SK-MEL-5 (cell line): ENCODE measurements around the gene ZNF302. TPM values are rescaled to one million over a fixed set of nuclear protein-coding genes. Genes with fewer than 3 reads are reported as not detected.
"Not testable (repeated sequence)": the region's sequence is repeated elsewhere in the genome, so short reads cannot be mapped to it uniquely, and the experiment has no call there.

ENCODE experiments used
- DNase-seq: peaks from one replicate; pipeline ENCODE4 v3.0.0-alpha.2; 2016; ENCODE audit warnings: low read depth, low spot score
- in situ Hi-C: cut with HindIII; loops from 2 replicates; pipeline ENCODE4 v1.10.0; 2016; ENCODE audit warnings: low sequenced_read_pairs, high pct_unique_total_duplicates, low pct_unique_long_range_greater_than_20kb
- total RNA-seq: library from RNA; depleted of rRNA; stranded (reverse); fragments of >200 nt; shearing (Covaris generic); gene quantifications from 2 replicates; pipeline ENCODE4 v1.2.3, GENCODE V29; 2014

Gene ZNF302
- total RNA-seq, 1 experiment from 2014 or later, result 22.1 TPM

GRCh38 chr19:34668077-34668689 lies 9.3 kb upstream of the ZNF302 start:
- in situ Hi-C loops, DNase-seq: not testable (repeated sequence)

GRCh38 chr19:34668690-34669089 lies 8.8 kb upstream of the ZNF302 start:
- in situ Hi-C loops, DNase-seq: not testable (repeated sequence)

GRCh38 chr19:34669305-34669704 lies 8.2 kb upstream of the ZNF302 start:
- DNase-seq, result no peak
- in situ Hi-C loops, result no loop called here

GRCh38 chr19:34671972-34672371 lies 5.5 kb upstream of the ZNF302 start:
- in situ Hi-C loops, result no loop called here
- no peak for DNase-seq

GRCh38 chr19:34673590-34673989 lies 3.9 kb upstream of the ZNF302 start:
- in situ Hi-C loops, result no loop called here
- no peak for DNase-seq

- in situ Hi-C loops, result no loop called here
- no peak for DNase-seq
These were observed 2.2 kb upstream of the ZNF302 start for GRCh38 chr19:34675250-34675649.

- in situ Hi-C loops, result no loop called here
These were observed 1.6 kb upstream of the ZNF302 start for GRCh38 chr19:34675919-34676318.

GRCh38 chr19:34676697-34677385 lies 637 bp upstream of the ZNF302 start, which contains the start of gene SCGB2B2:
SCGB2B2 (minus strand) TSS chr19:34677159; CDS start chr19:34594563, 82,596 bp downstream.
- DNase-seq, result peak; percentile 80
- in situ Hi-C loops, result no loop called here

More at GRCh38 chr19:34675919-34676318, 1.6 kb upstream of the ZNF302 start:
- DNase-seq, result no peak

- DNase-seq, result no peak
- in situ Hi-C loops, result no loop called here
These were observed 571 bp downstream of the ZNF302 start for GRCh38 chr19:34678085-34678412.

- in situ Hi-C loops, result no loop called here
- no peak for DNase-seq
These were observed 943 bp downstream of the ZNF302 start for GRCh38 chr19:34678421-34678820.

- no peak for DNase-seq
- in situ Hi-C loops, result no loop called here
These were observed 4.0 kb downstream of the ZNF302 start for GRCh38 chr19:34681478-34681877.

GRCh38 chr19:34685266-34685665 lies 7.8 kb downstream of the ZNF302 start:
- in situ Hi-C loops, DNase-seq: not testable (repeated sequence)

GRCh38 chr19:34686455-34686854 lies 9.0 kb downstream of the ZNF302 start:
- no peak for DNase-seq
- in situ Hi-C loops, result no loop called here

GRCh38 chr19:34687348-34687747 lies 9.9 kb downstream of the ZNF302 start:
- in situ Hi-C loops, result no loop called here
- DNase-seq, result no peak

GRCh38 chr19:34688592-34688991 lies 11.1 kb downstream of the ZNF302 start:
- no peak for DNase-seq
- in situ Hi-C loops, result no loop called here

- in situ Hi-C loops, result no loop called here
- no peak for DNase-seq
These were observed 12.9 kb downstream of the ZNF302 start for GRCh38 chr19:34690372-34690771.

GRCh38 chr19:34692549-34692948 lies 15.1 kb downstream of the ZNF302 start:
- no peak for DNase-seq
- in situ Hi-C loops, result no loop called here

GRCh38 chr19:34707661-34708060 lies 30.2 kb downstream of the ZNF302 start:
- in situ Hi-C loops, result no loop called here

GRCh38 chr19:34711890-34712289 lies 34.4 kb downstream of the ZNF302 start:
- DNase-seq, result no peak
- in situ Hi-C loops, result no loop called here

More at GRCh38 chr19:34707661-34708060, 30.2 kb downstream of the ZNF302 start:
- DNase-seq, result no peak
